ENCODE data around the gene RSRP1. TPM values are rescaled to one million over a fixed set of nuclear protein-coding genes. Genes with fewer than 3 reads are reported as not detected.
A peak's percentile ranks its signal among the peaks of the same experiment; 100 is the strongest.
"Not testable (repeated sequence)": the region's sequence is repeated elsewhere in the genome, so short reads cannot be mapped to it uniquely, and the experiment has no call there.

Gene RSRP1, protein sequence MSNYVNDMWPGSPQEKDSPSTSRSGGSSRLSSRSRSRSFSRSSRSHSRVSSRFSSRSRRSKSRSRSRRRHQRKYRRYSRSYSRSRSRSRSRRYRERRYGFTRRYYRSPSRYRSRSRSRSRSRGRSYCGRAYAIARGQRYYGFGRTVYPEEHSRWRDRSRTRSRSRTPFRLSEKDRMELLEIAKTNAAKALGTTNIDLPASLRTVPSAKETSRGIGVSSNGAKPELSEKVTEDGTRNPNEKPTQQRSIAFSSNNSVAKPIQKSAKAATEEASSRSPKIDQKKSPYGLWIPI
- 46.4 TPM for total RNA-seq

DNA sequence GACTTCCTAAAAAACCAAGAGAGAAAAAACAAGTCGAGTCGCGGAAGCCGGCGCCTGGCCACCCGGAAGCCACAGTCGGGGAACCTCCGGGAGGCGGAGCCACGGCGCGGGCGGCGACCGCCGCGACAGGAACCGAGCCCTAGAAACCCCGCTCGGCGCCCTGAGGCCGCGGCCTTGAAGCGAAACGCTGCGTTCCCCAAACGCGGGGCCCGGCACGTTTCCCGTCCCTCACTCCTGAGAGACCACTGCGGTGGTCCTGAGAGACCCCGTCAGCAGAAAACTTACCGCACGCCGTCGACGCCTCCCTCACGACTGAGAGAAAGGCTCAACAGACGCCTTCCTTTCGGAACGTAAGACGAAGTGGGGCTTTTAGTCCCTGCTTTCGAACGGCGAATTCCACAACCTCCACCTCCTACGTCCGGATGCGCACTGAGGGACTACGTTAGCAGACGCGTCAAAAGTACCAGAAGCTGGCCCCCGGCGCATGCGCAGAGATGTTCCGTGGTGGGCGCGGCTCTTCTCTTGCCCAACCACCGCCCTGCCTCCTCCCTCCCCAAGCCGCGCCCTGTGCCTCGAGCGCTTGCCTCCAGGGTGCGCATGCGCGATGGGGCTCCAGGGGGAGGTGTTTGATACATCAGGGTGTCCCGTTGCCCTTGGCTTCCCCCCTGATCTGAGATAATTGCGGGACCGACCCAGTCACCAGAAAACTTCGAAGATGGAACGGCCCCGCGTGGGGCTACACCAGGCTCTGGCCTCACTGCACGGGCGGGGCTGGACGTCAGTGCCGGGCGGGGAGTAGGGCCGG lies at the start of gene RSRP1:
Gene RSRP1, minus strand, starts transcription at position 431 of the 805 bp plus-strand sequence. CDS start 491 bp downstream, outside the sequence.
- Histone ChIP-seq H3K27ac (ENCODE audit: low read depth, low read length) (peak within 1 kb of the TSS; percentile 99), H3K9me3 (ENCODE audit: control insufficient read depth in 3 of 3, low read length in 3 of 3) (no peaks in the 10 kb centered on the region), H3K4me1 (ENCODE audit: control insufficient read depth in 3 of 3, insufficient read depth in 3 of 3, low read length in 3 of 3) (peaks cover 19 to 33% (median 25%) of the 10 kb centered on the region in 3 donors), H3K27me3 (ENCODE audit: control insufficient read depth in 3 of 3, insufficient read depth in 3 of 3, low read length in 3 of 3) (no peaks in the 10 kb centered on the region), H3K9ac (ENCODE audit: low read depth in 1 of 3, low read length in 3 of 3) (peak within 1 kb of the TSS; percentile 99 to 100 (median 99)), H3K36me3 (ENCODE audit: control insufficient read depth in 3 of 3, insufficient read depth in 3 of 3, low read length in 3 of 3) (peaks cover 17 to 29% (median 25%) of the 10 kb centered on the region in 3 donors), H3K4me3 (ENCODE audit: low read length in 3 of 3) (peak within 1 kb of the TSS; percentile 98 to 100 (median 99))

GRCh38 chr1:25296501-25296900 lies 49.2 kb upstream of the RSRP1 start:
- H3K36me3 ChIP-seq (ENCODE audit: control insufficient read depth in 3 of 3, insufficient read depth in 3 of 3, low read length in 3 of 3); H3K9me3 ChIP-seq (ENCODE audit: control insufficient read depth in 3 of 3, low read length in 3 of 3); H3K4me3 ChIP-seq (ENCODE audit: low read length in 3 of 3); H3K4me1 ChIP-seq (ENCODE audit: control insufficient read depth in 3 of 3, insufficient read depth in 3 of 3, low read length in 3 of 3); H3K9ac ChIP-seq (ENCODE audit: low read depth in 1 of 3, low read length in 3 of 3); H3K27ac ChIP-seq (ENCODE audit: low read depth, low read length); H3K27me3 ChIP-seq (ENCODE audit: control insufficient read depth in 3 of 3, insufficient read depth in 3 of 3, low read length in 3 of 3): not testable (repeated sequence)

DNA sequence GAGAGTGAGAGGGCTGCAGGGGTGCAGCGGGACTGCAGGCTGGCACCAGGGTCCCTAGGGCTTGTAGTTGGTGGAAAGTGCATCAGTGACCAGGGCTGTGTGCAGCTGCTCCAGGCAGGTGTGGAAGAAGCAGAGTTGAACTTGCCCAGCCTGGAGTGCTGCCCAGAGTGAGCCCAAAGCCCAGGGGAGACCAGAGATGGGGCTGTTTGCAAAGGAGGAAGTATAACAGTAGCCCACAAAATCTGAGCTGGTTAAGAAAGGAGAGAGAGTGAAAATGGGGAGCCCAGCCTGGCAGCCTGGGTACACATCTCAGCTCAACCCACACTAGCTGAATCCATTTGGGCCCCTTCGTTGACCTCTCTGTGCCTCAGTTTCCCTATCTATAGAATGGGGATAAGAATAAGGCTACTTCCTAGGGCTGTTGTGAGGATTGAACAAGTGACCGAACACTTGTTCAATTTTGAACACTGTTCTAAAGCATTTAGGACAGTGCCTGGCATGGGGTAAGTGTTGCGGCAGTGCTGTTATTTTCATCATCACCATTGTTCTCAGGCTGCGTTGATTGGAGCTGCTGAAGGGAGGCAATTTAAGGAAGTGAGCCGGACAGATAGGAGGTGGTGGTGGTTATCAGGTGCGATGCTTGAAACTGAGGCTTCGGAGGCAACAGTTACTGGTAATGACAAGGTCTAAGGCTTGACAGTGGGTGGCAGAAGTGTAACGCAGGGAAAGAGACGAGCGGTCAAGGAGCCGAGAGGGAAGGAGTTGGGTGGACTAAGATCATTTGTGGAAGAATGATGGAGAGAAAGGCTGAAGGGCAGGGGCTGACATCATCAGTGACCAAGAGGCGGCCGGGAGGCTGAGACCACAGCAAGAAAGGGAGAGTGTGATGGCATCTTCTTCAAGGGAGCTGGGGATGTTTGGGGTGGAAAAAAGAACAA lies 47.9 kb upstream of the RSRP1 start:
- H3K36me3 ChIP-seq (ENCODE audit: control insufficient read depth in 3 of 3, insufficient read depth in 3 of 3, low read length in 3 of 3); H3K9ac ChIP-seq (ENCODE audit: low read depth in 1 of 3, low read length in 3 of 3); H3K4me1 ChIP-seq (ENCODE audit: control insufficient read depth in 3 of 3, insufficient read depth in 3 of 3, low read length in 3 of 3); H3K27ac ChIP-seq (ENCODE audit: low read depth, low read length); H3K9me3 ChIP-seq (ENCODE audit: control insufficient read depth in 3 of 3, low read length in 3 of 3); H3K27me3 ChIP-seq (ENCODE audit: control insufficient read depth in 3 of 3, insufficient read depth in 3 of 3, low read length in 3 of 3); H3K4me3 ChIP-seq (ENCODE audit: low read length in 3 of 3): not testable (repeated sequence)

DNA sequence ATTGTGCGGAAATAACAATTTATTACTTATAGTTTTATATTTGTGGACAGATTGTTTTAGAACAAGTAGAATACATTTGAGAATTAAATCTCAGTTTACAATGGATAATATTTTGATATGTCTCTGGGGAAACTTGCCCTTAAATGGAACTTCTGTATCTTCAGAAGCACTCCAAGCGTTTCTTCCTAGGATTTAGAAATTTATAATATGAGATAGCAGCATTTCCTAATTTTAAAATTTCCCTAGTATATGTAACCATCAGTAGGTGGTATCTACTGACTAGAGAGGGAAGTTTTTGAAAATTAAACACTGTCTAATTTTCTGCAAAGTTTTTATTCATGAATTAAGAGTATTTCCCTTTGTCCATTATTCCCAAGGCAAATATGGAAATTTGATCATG lies 46.2 kb upstream of the RSRP1 start:
- not testable (repeated sequence) for H3K9me3 ChIP-seq (ENCODE audit: control insufficient read depth in 3 of 3, low read length in 3 of 3); H3K4me1 ChIP-seq (ENCODE audit: control insufficient read depth in 3 of 3, insufficient read depth in 3 of 3, low read length in 3 of 3); H3K27ac ChIP-seq (ENCODE audit: low read depth, low read length); H3K36me3 ChIP-seq (ENCODE audit: control insufficient read depth in 3 of 3, insufficient read depth in 3 of 3, low read length in 3 of 3); H3K4me3 ChIP-seq (ENCODE audit: low read length in 3 of 3); H3K27me3 ChIP-seq (ENCODE audit: control insufficient read depth in 3 of 3, insufficient read depth in 3 of 3, low read length in 3 of 3); H3K9ac ChIP-seq (ENCODE audit: low read depth in 1 of 3, low read length in 3 of 3)

DNA sequence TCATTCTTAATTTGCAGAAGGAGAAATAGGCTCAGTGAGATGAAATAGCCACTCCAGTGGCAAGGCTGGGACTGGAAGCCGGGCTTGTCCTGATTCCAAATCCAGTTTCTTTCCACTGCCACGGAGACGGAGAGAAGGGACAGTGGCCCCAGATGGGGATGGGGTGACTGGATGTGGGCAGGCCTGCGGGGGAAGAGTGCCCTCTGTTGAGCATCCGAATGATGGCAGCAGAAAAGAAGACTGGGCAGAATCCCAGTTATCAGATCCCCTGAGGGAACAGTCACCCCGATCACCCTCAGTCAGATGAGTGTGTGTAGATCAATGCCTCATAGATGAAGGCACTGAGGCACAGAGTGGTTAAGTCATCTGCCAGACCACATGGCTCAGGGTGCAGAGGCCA lies 42.8 kb upstream of the RSRP1 start:
- not testable (repeated sequence) for H3K27ac ChIP-seq (ENCODE audit: low read depth, low read length); H3K9me3 ChIP-seq (ENCODE audit: control insufficient read depth in 3 of 3, low read length in 3 of 3); H3K9ac ChIP-seq (ENCODE audit: low read depth in 1 of 3, low read length in 3 of 3); H3K36me3 ChIP-seq (ENCODE audit: control insufficient read depth in 3 of 3, insufficient read depth in 3 of 3, low read length in 3 of 3); H3K27me3 ChIP-seq (ENCODE audit: control insufficient read depth in 3 of 3, insufficient read depth in 3 of 3, low read length in 3 of 3); H3K4me3 ChIP-seq (ENCODE audit: low read length in 3 of 3); H3K4me1 ChIP-seq (ENCODE audit: control insufficient read depth in 3 of 3, insufficient read depth in 3 of 3, low read length in 3 of 3)

DNA sequence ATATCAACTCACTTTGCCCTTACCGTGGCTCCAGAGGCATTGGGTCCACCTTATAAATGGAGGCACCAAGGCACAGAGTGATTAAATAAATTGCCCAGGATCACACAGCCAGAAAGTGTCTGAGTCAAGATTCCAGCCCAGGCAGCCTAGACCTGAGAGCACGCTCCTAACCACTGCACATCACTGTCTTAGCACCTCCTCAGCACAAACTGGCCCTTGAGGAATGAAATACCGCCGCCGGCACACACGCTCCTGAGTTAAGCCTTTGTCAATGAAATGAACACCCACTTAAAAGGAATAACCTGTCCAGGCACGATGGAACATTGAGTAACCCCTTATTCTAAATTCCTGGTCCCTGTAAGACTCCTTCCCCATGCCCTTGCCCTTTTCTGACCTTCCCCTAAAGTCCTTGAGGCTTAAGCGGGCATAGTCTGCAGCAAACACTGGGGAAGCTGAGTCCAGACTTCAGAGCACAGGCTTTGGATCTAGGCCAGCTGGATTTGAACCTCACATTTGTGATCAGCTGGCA lies 41.4 kb upstream of the RSRP1 start:
- H3K9me3 ChIP-seq (ENCODE audit: control insufficient read depth in 3 of 3, low read length in 3 of 3); H3K4me1 ChIP-seq (ENCODE audit: control insufficient read depth in 3 of 3, insufficient read depth in 3 of 3, low read length in 3 of 3); H3K9ac ChIP-seq (ENCODE audit: low read depth in 1 of 3, low read length in 3 of 3); H3K27me3 ChIP-seq (ENCODE audit: control insufficient read depth in 3 of 3, insufficient read depth in 3 of 3, low read length in 3 of 3); H3K36me3 ChIP-seq (ENCODE audit: control insufficient read depth in 3 of 3, insufficient read depth in 3 of 3, low read length in 3 of 3); H3K27ac ChIP-seq (ENCODE audit: low read depth, low read length); H3K4me3 ChIP-seq (ENCODE audit: low read length in 3 of 3): not testable (repeated sequence)

GRCh38 chr1:25287164-25287563 lies 39.9 kb upstream of the RSRP1 start:
- not testable (repeated sequence) for H3K9me3 ChIP-seq (ENCODE audit: control insufficient read depth in 3 of 3, low read length in 3 of 3); H3K9ac ChIP-seq (ENCODE audit: low read depth in 1 of 3, low read length in 3 of 3); H3K27me3 ChIP-seq (ENCODE audit: control insufficient read depth in 3 of 3, insufficient read depth in 3 of 3, low read length in 3 of 3); H3K36me3 ChIP-seq (ENCODE audit: control insufficient read depth in 3 of 3, insufficient read depth in 3 of 3, low read length in 3 of 3); H3K4me3 ChIP-seq (ENCODE audit: low read length in 3 of 3); H3K27ac ChIP-seq (ENCODE audit: low read depth, low read length); H3K4me1 ChIP-seq (ENCODE audit: control insufficient read depth in 3 of 3, insufficient read depth in 3 of 3, low read length in 3 of 3)

GRCh38 chr1:25285862-25286261 lies 38.6 kb upstream of the RSRP1 start:
- not testable (repeated sequence) for H3K36me3 ChIP-seq (ENCODE audit: control insufficient read depth in 3 of 3, insufficient read depth in 3 of 3, low read length in 3 of 3)

GRCh38 chr1:25279693-25280111 lies 32.4 kb upstream of the RSRP1 start:
- H3K36me3 ChIP-seq (ENCODE audit: control insufficient read depth in 3 of 3, insufficient read depth in 3 of 3, low read length in 3 of 3) = not testable (repeated sequence)

More at GRCh38 chr1:25285862-25286261, 38.6 kb upstream of the RSRP1 start:
- not testable (repeated sequence) for H3K9ac ChIP-seq (ENCODE audit: low read depth in 1 of 3, low read length in 3 of 3); H3K4me3 ChIP-seq (ENCODE audit: low read length in 3 of 3); H3K27ac ChIP-seq (ENCODE audit: low read depth, low read length); H3K4me1 ChIP-seq (ENCODE audit: control insufficient read depth in 3 of 3, insufficient read depth in 3 of 3, low read length in 3 of 3); H3K9me3 ChIP-seq (ENCODE audit: control insufficient read depth in 3 of 3, low read length in 3 of 3); H3K27me3 ChIP-seq (ENCODE audit: control insufficient read depth in 3 of 3, insufficient read depth in 3 of 3, low read length in 3 of 3)

More at GRCh38 chr1:25279693-25280111, 32.4 kb upstream of the RSRP1 start:
- H3K9ac ChIP-seq (ENCODE audit: low read depth in 1 of 3, low read length in 3 of 3); H3K4me3 ChIP-seq (ENCODE audit: low read length in 3 of 3); H3K27me3 ChIP-seq (ENCODE audit: control insufficient read depth in 3 of 3, insufficient read depth in 3 of 3, low read length in 3 of 3); H3K9me3 ChIP-seq (ENCODE audit: control insufficient read depth in 3 of 3, low read length in 3 of 3); H3K4me1 ChIP-seq (ENCODE audit: control insufficient read depth in 3 of 3, insufficient read depth in 3 of 3, low read length in 3 of 3); H3K27ac ChIP-seq (ENCODE audit: low read depth, low read length): not testable (repeated sequence)
